SK-N-SH (cell line): Measurements from ENCODE around the gene SETSIP. TPM values are rescaled to one million over a fixed set of nuclear protein-coding genes. Genes with fewer than 3 reads are reported as not detected.

Experiments
- CTCF ChIA-PET: fragments of 300-600, 350-600 bp; formaldehyde crosslinking; extraction: SDS; loops from one replicate; lab custom pipeline; 2021; lab: Yijun Ruan, JAX
- POLR2A ChIA-PET: fragments of 350-600 bp; sonication (Branson Sonifier 250); formaldehyde crosslinking; extraction: SDS; loops from one replicate; lab custom pipeline; 2020; ENCODE audit warnings: antibody characterized with exemption, inconsistent platforms; lab: Yijun Ruan, JAX
- DNase-seq: peaks from one replicate; pipeline ENCODE4 v3.0.0; 2012
- H2AFZ ChIP-seq: fragments of 200-600 bp; sonication (generic); 2 replicates; pipeline ENCODE4 v1.8.1; 2016; ENCODE audit warnings: antibody characterized with exemption, mild to moderate bottlenecking, low read depth
- H3F3A ChIP-seq: fragments of 200-600 bp; sonication (generic); replicated peaks from 2 replicates; pipeline ENCODE3; 2016; ENCODE audit warnings: antibody characterized with exemption, mild to moderate bottlenecking; ENCODE audit not compliant: insufficient read depth
- H3K27ac ChIP-seq, 2 experiments: fragments of 200-500 bp in 1 of 2; fragments of 200-600 bp in 1 of 2; sonication (Bioruptor generic) in 1 of 2; sonication (generic), shearing (Covaris generic) in 1 of 2; 2 replicates each; pipeline versions ENCODE4 v1.5.1 to v1.6.1; 2014 to 2016; ENCODE audit warnings: low read depth in 2 of 2, inconsistent platforms in 1 of 2, low read length in 1 of 2, mild to moderate bottlenecking in 1 of 2, mixed read lengths in 1 of 2
- H3K27me3 ChIP-seq: fragments of 200-600 bp; sonication (generic), shearing (Covaris generic); 2 replicates; pipeline ENCODE4 v1.6.1; 2016; ENCODE audit warnings: mixed run types; ENCODE audit not compliant: insufficient read depth
- H3K36me3 ChIP-seq, 2 experiments: fragments of 200-500 bp in 1 of 2; fragments of 200-600 bp in 1 of 2; sonication (Bioruptor generic) in 1 of 2; sonication (generic) in 1 of 2; replicated peaks in 1 of 2; 2 replicates each; pipeline versions ENCODE3 to v1.5.1; 2014 to 2016; ENCODE audit warnings: low read length in 1 of 2, mild to moderate bottlenecking in 1 of 2; ENCODE audit not compliant: insufficient read depth in 2 of 2, control insufficient read depth in 1 of 2
- H3K4me1 ChIP-seq, 2 experiments: fragments of 200-500 bp in 1 of 2; fragments of 200-600 bp in 1 of 2; sonication (Bioruptor generic) in 1 of 2; sonication (generic), shearing (Covaris generic) in 1 of 2; 2 replicates each; pipeline versions ENCODE4 v1.5.1 to v1.6.1; 2014 to 2016; ENCODE audit warnings: low read depth in 1 of 2, low read length in 1 of 2, mixed run types in 1 of 2; ENCODE audit not compliant: insufficient read depth in 2 of 2, control insufficient read depth in 1 of 2
- H3K4me2 ChIP-seq: fragments of 200-600 bp; sonication (generic), shearing (Covaris generic); 2 replicates; pipeline ENCODE4 v1.6.1; 2017; ENCODE audit warnings: mixed run types
- H3K4me3 ChIP-seq, 2 experiments: fragments of 200-500 bp in 1 of 2; fragments of 200-600 bp in 1 of 2; sonication (Bioruptor generic) in 1 of 2; sonication (generic), shearing (Covaris generic) in 1 of 2; 2 replicates each; pipeline versions ENCODE4 v1.5.1 to v1.8.1; 2014 to 2016; ENCODE audit warnings: low read depth in 2 of 2, inconsistent platforms in 1 of 2, low read length in 1 of 2, mild to moderate bottlenecking in 1 of 2, mixed read lengths in 1 of 2, moderate library complexity in 1 of 2
- H3K79me2 ChIP-seq: fragments of 200-600 bp; sonication (generic); 2 replicates; pipeline ENCODE4 v1.8.1; 2017; ENCODE audit warnings: mild to moderate bottlenecking; ENCODE audit not compliant: insufficient read depth
- H3K9ac ChIP-seq: fragments of 200-600 bp; sonication (generic); 2 replicates; pipeline ENCODE4 v1.6.1; 2017; ENCODE audit warnings: mixed run types
- H3K9me2 ChIP-seq: fragments of 200-600 bp; sonication (generic); 2 replicates; pipeline ENCODE4 v1.6.1; 2017; ENCODE audit warnings: mixed run types
- H3K9me3 ChIP-seq: fragments of 200-600 bp; sonication (generic); 2 replicates; pipeline ENCODE4 v1.6.1; 2017; ENCODE audit warnings: mixed run types, mild to moderate bottlenecking, moderate library complexity
- H4K20me1 ChIP-seq: fragments of 200-600 bp; sonication (generic); 2 replicates; pipeline ENCODE4 v1.6.1; 2017; ENCODE audit warnings: mild to moderate bottlenecking, mixed run types; ENCODE audit not compliant: insufficient read depth
- CTCF ChIP-seq: fragments of 200-600 bp; sonication (generic); IDR thresholded peaks from 2 replicates; pipeline ENCODE4 v1.6.1; 2017; ENCODE audit warnings: antibody characterized with exemption, mild to moderate bottlenecking, moderate library complexity
- FOXM1 ChIP-seq: IDR thresholded peaks from 2 replicates; pipeline ENCODE4 v1.4.0; 2012; ENCODE audit warnings: low read depth, mild to moderate bottlenecking
- GATA2 ChIP-seq: sonication (generic); formaldehyde crosslinking; IDR thresholded peaks from 2 replicates; pipeline ENCODE4 v1.5.0; 2020; ENCODE audit warnings: mild to moderate bottlenecking, missing genetic modification reagents
- IRF3 ChIP-seq: fragments of 150-350 bp; IDR thresholded peaks from 2 replicates; pipeline ENCODE4 v1.6.1; 2016; ENCODE audit warnings: mild to moderate bottlenecking, low read depth, low read length
- MEF2A ChIP-seq: IDR thresholded peaks from 2 replicates; pipeline ENCODE4 v1.4.0; 2012; ENCODE audit warnings: low read depth, borderline replicate concordance
- NRF1 ChIP-seq: IDR thresholded peaks from 2 replicates; pipeline ENCODE4 v1.6.1; 2012; ENCODE audit warnings: low read depth, mild to moderate bottlenecking, low read length
- RAD21 ChIP-seq: IDR thresholded peaks from 2 replicates; pipeline ENCODE4 v1.6.1; 2012; ENCODE audit warnings: mild to moderate bottlenecking, low read length
- RCOR1 ChIP-seq: fragments of 150-350 bp; IDR thresholded peaks from 2 replicates; pipeline ENCODE4 v1.6.1; 2017; ENCODE audit warnings: antibody characterized with exemption, low read length
- RXRA ChIP-seq: IDR thresholded peaks from 2 replicates; pipeline ENCODE4 v1.4.0; 2012; ENCODE audit warnings: low read depth, mild to moderate bottlenecking, borderline replicate concordance
- SIN3A ChIP-seq: IDR thresholded peaks from 2 replicates; pipeline ENCODE4 v1.6.1; 2012; ENCODE audit warnings: low read depth, mild to moderate bottlenecking, low read length, moderate library complexity, borderline replicate concordance
- SMC3 ChIP-seq: IDR thresholded peaks from 2 replicates; pipeline ENCODE4 v1.6.1; 2012; ENCODE audit warnings: low read depth, low read length, improper control_type of control experiment
- TAF1 ChIP-seq: IDR thresholded peaks from 2 replicates; pipeline ENCODE4 v1.6.1; 2012; ENCODE audit warnings: low read depth, mild to moderate bottlenecking, low read length, moderate library complexity, borderline replicate concordance
- WGBS: methylation state at CpG from one replicate; pipeline ENCODE4 v1.1.6; 2017; ENCODE audit warnings: low lambda C conversion rate; 5-methylcytosine and 5-hydroxymethylcytosine counted together
- polyA plus RNA-seq, 3 experiments: library from polyadenylated mRNA; depleted of rRNA; stranded (reverse); fragments of >200 nt; gene quantifications; 2 replicates each; pipeline ENCODE4 v1.2.3, GENCODE V29; 2012

Gene SETSIP
- polyA plus RNA-seq, 1 of the 3 experiments (the other 2 are of a cell fraction) = not detected

GRCh38 chr1:92118826-92119225 lies 43.6 kb upstream of the SETSIP start:
- DNase-seq = no peak
- Histone ChIP-seq H3K27me3 (no peaks in the 10 kb centered on the region), H3K4me2 (no peak overlapping the region), H3K9ac (no peak overlapping the region), H3F3A (no peaks in the 10 kb centered on the region), H3K9me2 (no peaks in the 10 kb centered on the region), H3K9me3 (no peaks in the 10 kb centered on the region), H3K4me3 (no peak overlapping the region), H3K27ac (no peak overlapping the region), H4K20me1 (no peaks in the 10 kb centered on the region), H2AFZ (no peak overlapping the region), H3K36me3 (no peaks in the 10 kb centered on the region), H3K4me1 (no peaks in the 10 kb centered on the region), H3K79me2 (no peaks in the 10 kb centered on the region)
- CTCF ChIA-PET = no interaction called here
- TF ChIP-seq RCOR1 (no peak), IRF3 (no peak), SIN3A (no peak), SMC3 (no peak)
- POLR2A ChIA-PET = no interaction called here
- 57% methylated on average over 3 of the region's 3 CpGs for WGBS

GRCh38 chr1:92117526-92117925 lies 42.3 kb upstream of the SETSIP start:
- DNase-seq = no peak
- Histone ChIP-seq H3K4me2 (no peak overlapping the region), H3K9me3 (no peaks in the 10 kb centered on the region), H3K9me2 (no peaks in the 10 kb centered on the region), H4K20me1 (no peaks in the 10 kb centered on the region)
- TF ChIP-seq NRF1 = no peak
- TF ChIP-seq TAF1 = no peak
- no peak for TF ChIP-seq SMC3
- no peak for TF ChIP-seq CTCF
- TF ChIP-seq FOXM1 = no peak
- TF ChIP-seq MEF2A = no peak
- TF ChIP-seq, all 33 proteins: peak for 0
- Histone ChIP-seq H3K27ac (no peak overlapping the region), H3K79me2 (no peaks in the 10 kb centered on the region), H3K4me3 (no peak overlapping the region), H3K36me3 (no peaks in the 10 kb centered on the region), H3K27me3 (no peaks in the 10 kb centered on the region), H3K4me1 (no peaks in the 10 kb centered on the region), H2AFZ (no peak overlapping the region), H3F3A (no peaks in the 10 kb centered on the region), H3K9ac (no peak overlapping the region)
- ChIA-PET CTCF (no interaction called here), POLR2A (no interaction called here)
- 76% methylated on average over 2 of the region's 2 CpGs for WGBS

- POLR2A ChIA-PET = no interaction called here
- no peaks in the 10 kb centered on the region for H3K79me2 ChIP-seq
These were observed 33.4 kb upstream of the SETSIP start for GRCh38 chr1:92108631-92109030.

More at GRCh38 chr1:92108631-92109030, 33.4 kb upstream of the SETSIP start:
- no peak for DNase-seq
- H3K27me3 ChIP-seq = no peaks in the 10 kb centered on the region
- no peaks in the 10 kb centered on the region for H3K36me3 ChIP-seq
- no peak overlapping the region for H3K27ac ChIP-seq
- no peaks in the 10 kb centered on the region for H3K9me3 ChIP-seq
- TF ChIP-seq RXRA = no peak
- no peak for TF ChIP-seq RAD21
- TF ChIP-seq GATA2 (CRISPR knock-in tag) = no peak
- H3K4me3 ChIP-seq = no peak overlapping the region
- H3K9me2 ChIP-seq = no peaks in the 10 kb centered on the region
- H3K4me1 ChIP-seq = no peaks in the 10 kb centered on the region
- H3F3A ChIP-seq = no peaks in the 10 kb centered on the region
- H3K4me2 ChIP-seq = no peak overlapping the region
- H4K20me1 ChIP-seq = no peaks in the 10 kb centered on the region
- CTCF ChIA-PET = no interaction called here
- H2AFZ ChIP-seq = no peak overlapping the region
- no peak overlapping the region for H3K9ac ChIP-seq
- 96% methylated on average over 2 of the region's 2 CpGs for WGBS
